Measurements from ENCODE around the gene CDC42BPB.

The CDC42BPB gene

DNA sequence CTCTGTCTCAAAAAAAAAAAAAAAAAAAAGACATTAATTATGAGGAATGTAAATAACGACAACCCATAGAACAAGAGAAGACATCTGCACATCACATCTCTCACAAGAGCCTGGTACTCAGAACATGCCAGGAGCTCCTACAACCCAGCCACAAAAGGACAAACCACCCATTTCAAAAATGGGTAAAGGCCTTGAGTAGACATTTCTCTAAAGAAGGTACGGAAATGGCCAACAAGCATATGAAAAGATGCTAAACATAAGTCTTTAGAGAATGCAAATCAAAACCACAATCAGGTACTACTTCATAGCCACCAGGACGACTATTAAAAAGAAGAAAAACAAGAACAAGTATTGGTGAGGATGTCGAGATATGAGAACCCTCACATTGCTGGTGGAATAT lies 121.6 kb downstream of the CDC42BPB start:
- Histone ChIP-seq H3K4me3 (ENCODE audit: low read depth, low read length) (no peak overlapping the region), H3K36me3 (ENCODE audit: control insufficient read depth in 2 of 2, insufficient read depth in 1 of 2, low read length in 2 of 2) (peaks cover 0 to 56% of the 10 kb centered on the region in 2 experiments; a peak in 2 of 3 replicates), H3K4me1 (ENCODE audit: control insufficient read depth, insufficient read depth, low read length) (no peaks in the 10 kb centered on the region), H3K27ac (ENCODE audit: extremely low read depth, low read depth, low read length) (no peak overlapping the region), H3K9me3 (ENCODE audit: control insufficient read depth, insufficient read depth, low read depth, low read length) (no peaks in the 10 kb centered on the region)
- TF ChIP-seq, protein P1, sequence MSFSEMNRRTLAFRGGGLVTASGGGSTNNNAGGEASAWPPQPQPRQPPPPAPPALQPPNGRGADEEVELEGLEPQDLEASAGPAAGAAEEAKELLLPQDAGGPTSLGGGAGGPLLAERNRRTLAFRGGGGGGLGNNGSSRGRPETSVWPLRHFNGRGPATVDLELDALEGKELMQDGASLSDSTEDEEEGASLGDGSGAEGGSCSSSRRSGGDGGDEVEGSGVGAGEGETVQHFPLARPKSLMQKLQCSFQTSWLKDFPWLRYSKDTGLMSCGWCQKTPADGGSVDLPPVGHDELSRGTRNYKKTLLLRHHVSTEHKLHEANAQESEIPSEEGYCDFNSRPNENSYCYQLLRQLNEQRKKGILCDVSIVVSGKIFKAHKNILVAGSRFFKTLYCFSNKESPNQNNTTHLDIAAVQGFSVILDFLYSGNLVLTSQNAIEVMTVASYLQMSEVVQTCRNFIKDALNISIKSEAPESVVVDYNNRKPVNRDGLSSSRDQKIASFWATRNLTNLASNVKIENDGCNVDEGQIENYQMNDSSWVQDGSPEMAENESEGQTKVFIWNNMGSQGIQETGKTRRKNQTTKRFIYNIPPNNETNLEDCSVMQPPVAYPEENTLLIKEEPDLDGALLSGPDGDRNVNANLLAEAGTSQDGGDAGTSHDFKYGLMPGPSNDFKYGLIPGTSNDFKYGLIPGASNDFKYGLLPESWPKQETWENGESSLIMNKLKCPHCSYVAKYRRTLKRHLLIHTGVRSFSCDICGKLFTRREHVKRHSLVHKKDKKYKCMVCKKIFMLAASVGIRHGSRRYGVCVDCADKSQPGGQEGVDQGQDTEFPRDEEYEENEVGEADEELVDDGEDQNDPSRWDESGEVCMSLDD (tag by site-specific recombination; IDR thresholded peaks at IDR 0.05) = no peak
- TF ChIP-seq ZNF202 (tag by site-specific recombination; IDR thresholded peaks at IDR 0.05; ENCODE audit: borderline replicate concordance) = no peak
- TF ChIP-seq ZNF133 (tag by site-specific recombination; IDR thresholded peaks at IDR 0.05) = no peak
- TF ChIP-seq, protein P2, sequence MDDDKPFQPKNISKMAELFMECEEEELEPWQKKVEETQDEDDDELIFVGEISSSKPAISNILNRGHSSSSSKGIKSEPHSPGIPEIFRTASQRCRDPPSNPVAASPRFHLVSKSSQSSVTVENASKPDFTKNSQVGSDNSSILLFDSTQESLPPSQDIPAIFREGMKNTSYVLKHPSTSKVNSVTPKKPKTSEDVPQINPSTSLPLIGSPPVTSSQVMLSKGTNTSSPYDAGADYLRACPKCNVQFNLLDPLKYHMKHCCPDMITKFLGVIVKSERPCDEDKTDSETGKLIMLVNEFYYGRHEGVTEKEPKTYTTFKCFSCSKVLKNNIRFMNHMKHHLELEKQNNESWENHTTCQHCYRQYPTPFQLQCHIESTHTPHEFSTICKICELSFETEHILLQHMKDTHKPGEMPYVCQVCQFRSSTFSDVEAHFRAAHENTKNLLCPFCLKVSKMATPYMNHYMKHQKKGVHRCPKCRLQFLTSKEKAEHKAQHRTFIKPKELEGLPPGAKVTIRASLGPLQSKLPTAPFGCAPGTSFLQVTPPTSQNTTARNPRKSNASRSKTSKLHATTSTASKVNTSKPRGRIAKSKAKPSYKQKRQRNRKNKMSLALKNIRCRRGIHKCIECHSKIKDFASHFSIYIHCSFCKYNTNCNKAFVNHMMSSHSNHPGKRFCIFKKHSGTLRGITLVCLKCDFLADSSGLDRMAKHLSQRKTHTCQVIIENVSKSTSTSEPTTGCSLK (tag by site-specific recombination; IDR thresholded peaks at IDR 0.05) = no peak
- no peak for TF ChIP-seq ZNF23 (tag by site-specific recombination; IDR thresholded peaks at IDR 0.05; ENCODE audit: borderline replicate concordance)
- TF ChIP-seq, protein P3, sequence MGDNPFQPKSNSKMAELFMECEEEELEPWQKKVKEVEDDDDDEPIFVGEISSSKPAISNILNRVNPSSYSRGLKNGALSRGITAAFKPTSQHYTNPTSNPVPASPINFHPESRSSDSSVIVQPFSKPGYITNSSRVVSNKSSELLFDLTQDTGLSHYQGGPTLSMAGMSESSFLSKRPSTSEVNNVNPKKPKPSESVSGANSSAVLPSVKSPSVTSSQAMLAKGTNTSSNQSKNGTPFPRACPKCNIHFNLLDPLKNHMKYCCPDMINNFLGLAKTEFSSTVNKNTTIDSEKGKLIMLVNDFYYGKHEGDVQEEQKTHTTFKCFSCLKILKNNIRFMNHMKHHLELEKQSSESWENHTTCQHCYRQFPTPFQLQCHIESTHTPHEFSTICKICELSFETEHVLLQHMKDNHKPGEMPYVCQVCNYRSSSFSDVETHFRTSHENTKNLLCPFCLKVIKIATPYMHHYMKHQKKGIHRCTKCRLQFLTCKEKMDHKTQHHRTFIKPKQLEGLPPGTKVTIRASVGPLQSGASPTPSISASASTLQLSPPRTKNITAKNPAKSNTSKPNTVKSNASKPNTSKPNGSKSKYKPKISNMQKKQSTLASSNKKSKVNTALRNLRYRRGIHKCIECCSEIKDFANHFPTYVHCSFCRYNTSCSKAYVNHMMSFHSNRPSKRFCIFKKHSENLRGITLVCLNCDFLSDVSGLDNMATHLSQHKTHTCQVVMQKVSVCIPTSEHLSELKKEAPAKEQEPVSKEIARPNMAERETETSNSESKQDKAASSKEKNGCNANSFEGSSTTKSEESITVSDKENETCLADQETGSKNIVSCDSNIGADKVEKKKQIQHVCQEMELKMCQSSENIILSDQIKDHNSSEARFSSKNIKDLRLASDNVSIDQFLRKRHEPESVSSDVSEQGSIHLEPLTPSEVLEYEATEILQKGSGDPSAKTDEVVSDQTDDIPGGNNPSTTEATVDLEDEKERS (tag by site-specific recombination; IDR thresholded peaks at IDR 0.05) = no peak
- TF ChIP-seq ZNF830 (tag by site-specific recombination; IDR thresholded peaks at IDR 0.05; ENCODE audit: low read depth) = no peak
- no peak for TF ChIP-seq ZNF311 (tag by site-specific recombination; IDR thresholded peaks at IDR 0.05; ENCODE audit: borderline replicate concordance)
- no peak for TF ChIP-seq ZNF211 (tag by site-specific recombination; IDR thresholded peaks at IDR 0.05; ENCODE audit: low read depth)
- CTCF ChIA-PET = interaction anchor here (0.7 kb wide), 1 partner anchor 240 kb away, joined by 3 read pairs; no protein-coding TSS in a partner anchor
- POLR2A ChIA-PET = no interaction called here

DNA sequence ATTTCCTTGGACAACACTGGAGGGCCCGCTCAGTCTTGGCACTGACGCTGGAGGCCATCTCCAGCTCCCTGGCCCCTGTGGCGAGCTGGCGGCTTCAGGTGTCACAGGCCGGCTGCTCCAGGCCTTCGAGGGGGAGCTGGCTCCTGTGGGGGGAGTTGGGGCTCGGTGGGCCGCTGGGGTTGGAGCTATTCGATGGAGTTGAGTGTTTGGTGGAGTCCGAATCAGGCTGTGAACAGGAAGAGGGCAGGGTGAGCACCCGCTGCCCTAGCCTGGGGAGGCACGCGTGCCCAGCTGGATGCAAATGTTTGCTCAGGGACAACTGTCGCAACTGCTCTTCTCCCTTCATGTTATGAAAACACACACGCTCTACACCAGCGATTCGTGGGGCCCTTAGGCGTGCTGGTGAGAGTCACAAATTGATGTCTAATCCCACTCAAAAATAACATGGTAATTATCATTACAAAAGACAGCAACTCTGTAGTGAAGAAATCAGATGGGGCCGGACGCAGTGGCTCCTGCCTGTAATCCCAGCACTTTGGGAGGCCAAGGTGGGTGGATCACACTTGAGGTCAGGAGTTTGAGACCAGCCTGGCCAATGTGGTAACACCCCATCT lies 123.6 kb downstream of the CDC42BPB start:
- Histone ChIP-seq H3K9me3 (ENCODE audit: control insufficient read depth, insufficient read depth, low read depth, low read length) (no peaks in the 10 kb centered on the region), H3K36me3 (ENCODE audit: control insufficient read depth in 2 of 2, insufficient read depth in 1 of 2, low read length in 2 of 2) (peaks cover 0 to 39% of the 10 kb centered on the region in 2 experiments; a peak in 2 of 3 replicates), H3K4me3 (ENCODE audit: low read depth, low read length) (no peak overlapping the region), H3K27ac (ENCODE audit: extremely low read depth, low read depth, low read length) (no peak overlapping the region), H3K4me1 (ENCODE audit: control insufficient read depth, insufficient read depth, low read length) (no peaks in the 10 kb centered on the region)
- TF ChIP-seq ZNF24 (tag by site-specific recombination; IDR thresholded peaks at IDR 0.05) (no peak), OSR2 (tag by site-specific recombination; IDR thresholded peaks at IDR 0.05) (no peak), ZNF366 (tag by site-specific recombination; conservative IDR thresholded peaks at IDR 0.05) (no peak)
- POLR2A ChIA-PET = no interaction called here
- CTCF ChIA-PET = interaction anchor here (0.6 kb wide), 1 partner anchor 170 kb away, joined by 4 read pairs; no protein-coding TSS in a partner anchor
